B cell (primary cell): ENCODE data around the gene CCDC146.

Experiments
- CTCF ChIP-seq: fragments of 200-600 bp; IDR thresholded peaks from one replicate; pipeline ENCODE4 v1.8.0; 2022; ENCODE audit warnings: antibody characterized with exemption, mild to moderate bottlenecking
- EZH2 ChIP-seq: IDR thresholded peaks from 2 replicates; pipeline ENCODE4 v1.6.1; 2012; ENCODE audit warnings: borderline replicate concordance, low read depth, mild to moderate bottlenecking, moderate library complexity, low read length; ENCODE audit not compliant: insufficient read depth, poor library complexity, severe bottlenecking

GRCh38 chr7:77284005-77284404 is 161.6 kb downstream of the CCDC146 start:
- TF ChIP-seq CTCF (no peak), EZH2 (no peak)
